K562 (cell line): ENCODE results near the gene GIMAP8. TPM values are rescaled to one million over a fixed set of nuclear protein-coding genes. Genes with fewer than 3 reads are reported as not detected.

Experiments used
- ATAC-seq: fragments of 200-7000 bp; cut with Tn5 transposase; 3 replicates; pipeline ENCODE4 v1.9.1; 2020; ENCODE audit warnings: moderate library complexity
- BruUV-seq: library from RNA; stranded (reverse); fragments of 400-500 nt; replicated peaks from 2 replicates; lab custom pipeline; 2021; lab: Mats Ljungman, UMichigan
- CTCF ChIA-PET: fragments of 300-600 bp; formaldehyde crosslinking; extraction: SDS; loops from one replicate; lab custom pipeline; 2021; ENCODE audit warnings: low intra/inter-chr PET ratio; lab: Yijun Ruan, JAX
- POLR2A ChIA-PET: fragments of 300-600, 350-650 bp; sonication (Branson Sonifier 250); formaldehyde crosslinking; extraction: SDS; loops from one replicate; lab custom pipeline; 2021; ENCODE audit warnings: antibody characterized with exemption, inconsistent platforms; lab: Yijun Ruan, JAX
- DNase-seq, 4 experiments: peaks; one replicate each; pipeline versions ENCODE4 v3.0.0 to v3.0.0-alpha.2; 2011 to 2018; ENCODE audit warnings: low spot score in 3 of 4, mixed read lengths in 3 of 4; ENCODE audit errors: extremely low read depth in 1 of 4
- FAIRE-seq: peaks from 2 replicates; lab custom pipeline; 2011; peaks lifted over from hg19 to GRCh38; lab: Jason Lieb, UNC
- H2AFZ ChIP-seq: 2 replicates; pipeline ENCODE4 v1.6.0; 2011; ENCODE audit warnings: low read depth, low read length, control low read depth, inconsistent platforms
- H3K27ac ChIP-seq: fragments of 200-600 bp; 3 replicates; pipeline ENCODE4 v1.8.0; 2011; ENCODE audit warnings: low read depth, mild to moderate bottlenecking, control low read depth, inconsistent platforms, low read length, moderate library complexity, mixed read lengths; ENCODE audit errors: extremely low read depth
- H3K27me3 ChIP-seq, 2 experiments: fragments of 300-600 bp in 1 of 2; 2 replicates in 1 of 2; 3 replicates in 1 of 2; pipeline versions ENCODE4 v1.6.0 to v1.8.0; 2011; ENCODE audit warnings: inconsistent platforms in 2 of 2, low read length in 2 of 2, mild to moderate bottlenecking in 1 of 2, mixed read lengths in 1 of 2, moderate library complexity in 1 of 2; ENCODE audit not compliant: control insufficient read depth in 2 of 2, insufficient read depth in 2 of 2
- H3K36me3 ChIP-seq: fragments of 300-600 bp; 3 replicates; pipeline ENCODE4 v1.8.0; 2011; ENCODE audit warnings: mild to moderate bottlenecking, low read length, inconsistent platforms; ENCODE audit not compliant: control insufficient read depth, insufficient read depth
- H3K4me1 ChIP-seq, 2 experiments: fragments of 200-600 bp in 1 of 2; replicated peaks in 1 of 2; 2 replicates in 1 of 2; 3 replicates in 1 of 2; pipeline versions ENCODE4 v1.5.1 to v1.8.0; 2011; ENCODE audit warnings: inconsistent platforms in 2 of 2, low read length in 2 of 2, mild to moderate bottlenecking in 1 of 2, mixed read lengths in 1 of 2, moderate library complexity in 1 of 2; ENCODE audit not compliant: control insufficient read depth in 2 of 2, insufficient read depth in 2 of 2
- H3K4me2 ChIP-seq: 2 replicates; pipeline ENCODE4 v1.6.1; 2011; ENCODE audit warnings: low read length, control low read depth, inconsistent platforms, mixed read lengths; ENCODE audit not compliant: insufficient read depth
- H3K4me3 ChIP-seq: fragments of 200-600 bp; sonication (generic), shearing (Covaris generic); 2 replicates; pipeline ENCODE4 v1.5.1; 2016; ENCODE audit warnings: control low read depth, inconsistent platforms
- H3K79me2 ChIP-seq: fragments of 200-600 bp; 3 replicates; pipeline ENCODE4 v1.8.0; 2011; ENCODE audit warnings: low read length, inconsistent platforms; ENCODE audit not compliant: control insufficient read depth, insufficient read depth
- H3K9ac ChIP-seq, 2 experiments: 2 replicates each; pipeline versions ENCODE4 v1.6.0 to v1.6.1; 2011; ENCODE audit warnings: low read depth in 2 of 2, low read length in 2 of 2, control low read depth in 1 of 2, inconsistent platforms in 1 of 2, mild to moderate bottlenecking in 1 of 2, mixed read lengths in 1 of 2; ENCODE audit not compliant: insufficient read depth in 1 of 2
- H3K9me1 ChIP-seq: one replicate; pipeline ENCODE4 v1.6.0; 2011; ENCODE audit warnings: inconsistent platforms, mild to moderate bottlenecking, low read length, moderate library complexity; ENCODE audit not compliant: control insufficient read depth, insufficient read depth
- H3K9me3 ChIP-seq: replicated peaks from 2 replicates; pipeline ENCODE4 v1.5.1; 2011; ENCODE audit warnings: low read depth, low read length, inconsistent platforms; ENCODE audit not compliant: control insufficient read depth, insufficient read depth
- H4K20me1 ChIP-seq: replicated peaks from 2 replicates; pipeline ENCODE4 v1.6.1; 2011; ENCODE audit warnings: low read length, inconsistent platforms, mixed read lengths; ENCODE audit not compliant: control insufficient read depth, insufficient read depth
- NFIC ChIP-seq: fragments of 450-650 bp; IDR thresholded peaks from 2 replicates; pipeline ENCODE4 v1.6.1; 2017; ENCODE audit warnings: mild to moderate bottlenecking, inconsistent platforms
- PKNOX1 ChIP-seq: fragments of 450-650 bp; IDR thresholded peaks from 2 replicates; pipeline ENCODE4 v1.6.1; 2016
- WGBS: fragments of 100-300 bp; shearing (Covaris generic); methylation state at CpG from one replicate; pipeline ENCODE4 v1.1.6; 2016; ENCODE audit warnings: low coverage, mixed read lengths; ENCODE audit not compliant: insufficient coverage; ENCODE audit errors: missing lambda C conversion rate; 5-methylcytosine and 5-hydroxymethylcytosine counted together
- in situ Hi-C: fragments of 300-500 bp; cut with MboI; formaldehyde crosslinking; loops from 4 replicates; pipeline ENCODE4 v1.15.0; 2018; ENCODE audit warnings: inconsistent platforms, mixed read lengths
- intact Hi-C: fragments of 100-400 bp; cut with micrococcal nuclease; formaldehyde crosslinking; loops from 2 replicates; pipeline ENCODE4 v1.14.2; 2022
- polyA plus RNA-seq, 8 experiments: library from polyadenylated mRNA; depleted of rRNA in 4 of 8; stranded (reverse) in 5 of 8; unstranded in 3 of 8; fragments of >200 nt; fragmentation: Nextera tagmentation in 2 of 8; fragmentation: Illumina TruSeq in 1 of 8; extraction: Ambion mirVana in 2 of 8; extraction: Trizol in 1 of 8; gene quantifications; 2 replicates each; pipeline versions ENCODE4 v1.2.1 to v1.2.3, GENCODE V29; 2011 to 2014; ENCODE audit warnings: inconsistent platforms in 1 of 8, missing spikeins in 1 of 8
- total RNA-seq, 7 experiments: library from RNA; depleted of rRNA in 6 of 7; stranded (reverse); fragments of >200 nt in 6 of 7; fragmentation: Illumina TruSeq in 2 of 7; extraction: Trizol in 2 of 7; gene quantifications; 2 replicates each; pipeline versions ENCODE4 v1.2.1 to v1.2.3, GENCODE V29; 2011 to 2021; ENCODE audit warnings: low replicate concordance in 1 of 7

Gene GIMAP8
- total and polyA plus RNA-seq, 9 of the 15 experiments (the other 6 are each of a cell fraction or from before 2014, with no cell fraction given), result not detected

GRCh38 chr7:150415161-150416153 is 35.0 kb upstream of the GIMAP8 start:
- H3K4me2 ChIP-seq, result no peak overlapping the region
- H3K9ac ChIP-seq, result peak overlapping the region in 1 of 2 experiments; percentile 45; a peak in 2 of 4 replicates
- no peak overlapping the region for H3K27ac ChIP-seq
- peaks cover under 1% of the 10 kb centered on the region; the same call in 1 of the 3 replicates for H3K36me3 ChIP-seq
- ChIA-PET POLR2A (no interaction called here), CTCF (no interaction called here)
- intact Hi-C loops, result no loop called here
- BruUV-seq, result no TSS peak
- H2AFZ ChIP-seq, result peak overlapping the region; percentile 32; the same call in 1 of the 2 replicates
- no peaks in the 10 kb centered on the region for H3K9me3 ChIP-seq
- in situ Hi-C loops, result no loop called here
- no peaks in the 10 kb centered on the region for H3K27me3 ChIP-seq
- DNase-seq (peak in 1 of 4 experiments; percentile 17), ATAC-seq (no peak), FAIRE-seq (peak; percentile 40)
- TF ChIP-seq NFIC (no peak), PKNOX1 (peak; percentile 57)
- 46% methylated on average over 19 of the region's 19 CpGs for whole genome bisulfite sequencing
- H4K20me1 ChIP-seq, result no peaks in the 10 kb centered on the region
- no peaks in the 10 kb centered on the region for H3K79me2 ChIP-seq
- no peak overlapping the region for H3K4me3 ChIP-seq
- H3K4me1 ChIP-seq, result peaks cover 0 to 9% of the 10 kb centered on the region in 2 experiments; a peak in 3 of 5 replicates
- no peaks in the 10 kb centered on the region for H3K9me1 ChIP-seq
